ENCODE measurements around the gene YBEY.

- TF ChIP-seq YY1 (IDR thresholded peaks at IDR 0.05; ENCODE audit: insufficient read depth, insufficient read length) = no peak
- TF ChIP-seq ZNF274 (IDR thresholded peaks at IDR 0.05; ENCODE audit: low read depth, low read length) = no peak
These were observed 5.4 kb downstream of the YBEY start for GRCh38 chr21:46291561-46291960.

Data from NT2/D1 (cell line).